ENCODE results near the gene TNS1. TPM values are rescaled to one million over a fixed set of nuclear protein-coding genes. Genes with fewer than 3 reads are reported as not detected.

TNS1 gene
- total and polyA plus RNA-seq, 2 donors (not counting 1 experiment from before 2014, with no cell fraction given): 0.10 to 0.86 TPM

DNA sequence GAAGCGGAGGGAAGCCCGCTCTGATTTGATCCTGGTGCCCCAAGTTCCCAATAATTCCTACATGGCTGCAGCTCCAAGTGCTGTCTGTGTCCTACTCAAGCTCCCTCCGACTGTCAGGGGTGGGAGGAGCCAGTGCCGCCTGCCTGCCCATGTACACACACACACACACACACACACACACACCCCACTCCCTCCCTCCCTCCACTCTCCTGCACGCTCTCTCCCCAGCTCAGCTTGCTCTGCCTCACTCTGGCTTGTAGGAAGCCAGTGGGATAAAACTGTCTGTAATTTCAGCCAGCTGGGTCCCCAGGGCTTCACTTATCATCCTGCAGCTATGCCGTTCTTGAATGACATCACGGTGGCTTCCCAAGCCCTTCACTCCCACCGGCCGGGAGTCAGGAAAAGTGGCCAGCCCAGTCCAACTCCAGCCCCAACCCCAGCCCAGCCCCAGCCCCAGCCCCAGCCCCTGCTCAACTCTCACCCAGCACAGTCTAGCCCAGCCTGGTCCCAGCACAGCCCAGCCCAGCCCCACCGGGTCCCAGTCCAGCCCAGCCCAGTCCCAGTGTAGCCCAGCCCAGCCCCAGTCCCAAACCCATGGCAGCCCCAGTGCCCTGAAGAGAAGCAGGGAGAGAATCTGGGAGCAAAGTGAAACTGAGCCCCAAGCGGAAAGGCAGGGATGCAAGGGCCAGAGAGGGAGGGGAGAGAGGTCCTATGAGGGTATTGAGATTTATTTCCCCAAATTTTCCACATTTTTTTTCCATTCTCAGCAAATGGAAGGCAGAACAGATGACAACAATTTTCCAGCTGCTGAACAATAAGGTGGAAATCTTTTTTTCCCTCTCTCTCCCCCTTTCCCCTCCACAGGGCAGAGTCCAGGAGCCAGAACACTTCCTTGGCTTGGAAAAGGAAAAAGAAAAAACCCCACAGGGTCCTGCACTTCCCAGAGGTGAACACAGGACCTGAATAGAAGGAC lies 144.0 kb downstream of the TNS1 start:
- WGBS (ENCODE audit: insufficient coverage): 90% methylated on average over 4 of the region's 11 CpGs
- Histone ChIP-seq H3K9me3 (ENCODE audit: control extremely low read depth in 1 of 3, control insufficient read depth in 2 of 3, insufficient read depth in 1 of 3, low read length in 2 of 3) (peaks cover 0 to 11% (median 0%) of the 10 kb centered on the region in 3 donors), H3K79me2 (ENCODE audit: control insufficient read depth, insufficient read depth, low read length) (no peaks in the 10 kb centered on the region), H3K4me3 (ENCODE audit: control extremely low read depth in 1 of 5, extremely low read depth in 1 of 5, insufficient read depth in 1 of 5, low read depth in 2 of 5, low read length in 4 of 5) (no peak overlapping the region), H3K9ac (ENCODE audit: low read length) (no peak overlapping the region), H3K27ac (ENCODE audit: low read length in 2 of 2) (no peak overlapping the region), H3K36me3 (replicated peaks in 1 of 2; ENCODE audit: control extremely low read depth in 1 of 2, control insufficient read depth in 1 of 2, extremely low read depth in 1 of 2, insufficient read depth in 2 of 2, low read length in 1 of 2) (no peaks in the 10 kb centered on the region), H4K20me1 (ENCODE audit: control insufficient read depth, insufficient read depth, low read length, poor library complexity, severe bottlenecking) (no peaks in the 10 kb centered on the region), H3K4me1 (ENCODE audit: control insufficient read depth in 2 of 2, insufficient read depth in 2 of 2, low read length in 2 of 2) (peaks cover 11 to 13% of the 10 kb centered on the region in 2 donors), H3K27me3 (replicated peaks in 1 of 4; ENCODE audit: control extremely low read depth in 1 of 4, control insufficient read depth in 3 of 4, insufficient read depth in 4 of 4, low read length in 3 of 4) (no peaks in the 10 kb centered on the region), H2AFZ (ENCODE audit: insufficient read depth, low read depth, low read length, poor library complexity, severe bottlenecking) (no peak overlapping the region), H3K4me2 (replicated peaks; ENCODE audit: low read depth, low read length, poor library complexity, severe bottlenecking) (no peak overlapping the region)
- DNase-seq (no peak), ATAC-seq (ENCODE audit: low read depth) (no peak)
- H3K4me1 Mint-ChIP-seq: peaks cover 24% of the 10 kb centered on the region
- CTCF ChIA-PET: interaction anchor here (0.8 kb wide), 1 partner anchor 69 kb away, joined by 3 read pairs; no protein-coding TSS in a partner anchor
- H3K27me3 Mint-ChIP-seq: peaks cover 6% of the 10 kb centered on the region
- no peaks in the 10 kb centered on the region for H3K9me3 Mint-ChIP-seq (ENCODE audit: insufficient read depth)
- no peak overlapping the region for H3K4me3 Mint-ChIP-seq
- POLR2A ChIA-PET: no interaction called here
- H3K27ac Mint-ChIP-seq: no peak overlapping the region
- intact Hi-C loops (cut with micrococcal nuclease): no loop called here
- no peak for TF ChIP-seq EZH2 (IDR thresholded peaks at IDR 0.05; ENCODE audit: borderline replicate concordance, insufficient read depth, low read depth, low read length, poor library complexity, severe bottlenecking)
- TF ChIP-seq, protein P1, sequence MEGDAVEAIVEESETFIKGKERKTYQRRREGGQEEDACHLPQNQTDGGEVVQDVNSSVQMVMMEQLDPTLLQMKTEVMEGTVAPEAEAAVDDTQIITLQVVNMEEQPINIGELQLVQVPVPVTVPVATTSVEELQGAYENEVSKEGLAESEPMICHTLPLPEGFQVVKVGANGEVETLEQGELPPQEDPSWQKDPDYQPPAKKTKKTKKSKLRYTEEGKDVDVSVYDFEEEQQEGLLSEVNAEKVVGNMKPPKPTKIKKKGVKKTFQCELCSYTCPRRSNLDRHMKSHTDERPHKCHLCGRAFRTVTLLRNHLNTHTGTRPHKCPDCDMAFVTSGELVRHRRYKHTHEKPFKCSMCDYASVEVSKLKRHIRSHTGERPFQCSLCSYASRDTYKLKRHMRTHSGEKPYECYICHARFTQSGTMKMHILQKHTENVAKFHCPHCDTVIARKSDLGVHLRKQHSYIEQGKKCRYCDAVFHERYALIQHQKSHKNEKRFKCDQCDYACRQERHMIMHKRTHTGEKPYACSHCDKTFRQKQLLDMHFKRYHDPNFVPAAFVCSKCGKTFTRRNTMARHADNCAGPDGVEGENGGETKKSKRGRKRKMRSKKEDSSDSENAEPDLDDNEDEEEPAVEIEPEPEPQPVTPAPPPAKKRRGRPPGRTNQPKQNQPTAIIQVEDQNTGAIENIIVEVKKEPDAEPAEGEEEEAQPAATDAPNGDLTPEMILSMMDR (IDR thresholded peaks at IDR 0.05): no peak

Data from B cell (primary cell).